Hepatocyte (in vitro differentiated cells): ENCODE measurements around the gene PGLYRP1.

ENCODE experiments used
- EZH2phosphoT487 ChIP-seq: fragments of 200-600 bp; sonication (generic); IDR thresholded peaks from one replicate; pipeline ENCODE4 v1.6.1; 2018; ENCODE audit warnings: antibody characterized with exemption, mild to moderate bottlenecking, low read depth, moderate library complexity; ENCODE audit not compliant: unreplicated experiment, severe bottlenecking
- TF ChIP-seq, protein P1 (sequence below): fragments of 200-600 bp; sonication (generic); IDR thresholded peaks from 2 replicates; pipeline ENCODE4 v1.5.1; 2016; ENCODE audit warnings: antibody characterized with exemption, mild to moderate bottlenecking; ENCODE audit not compliant: poor library complexity

DNA sequence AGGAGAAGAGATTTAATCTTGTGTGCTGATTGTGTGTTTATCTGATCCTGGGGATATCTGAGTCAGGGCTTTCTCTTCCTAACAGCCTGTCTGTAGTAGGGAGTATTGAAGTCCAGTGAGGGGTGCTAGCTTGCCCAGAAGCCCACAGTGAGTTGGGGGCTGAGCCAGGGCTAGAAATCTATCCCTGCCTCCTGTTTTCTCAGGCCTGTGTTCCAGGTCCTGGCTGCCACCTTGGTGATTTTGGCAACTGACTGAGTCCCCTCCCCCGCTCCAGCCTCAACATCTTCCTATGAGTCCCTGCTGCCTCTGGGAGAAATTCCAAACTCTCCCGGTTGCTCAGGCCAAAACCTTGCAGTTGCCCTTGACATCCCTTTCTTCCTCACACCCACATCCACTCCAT, 41.5 kb downstream of the PGLYRP1 start:
- TF ChIP-seq, protein P1, sequence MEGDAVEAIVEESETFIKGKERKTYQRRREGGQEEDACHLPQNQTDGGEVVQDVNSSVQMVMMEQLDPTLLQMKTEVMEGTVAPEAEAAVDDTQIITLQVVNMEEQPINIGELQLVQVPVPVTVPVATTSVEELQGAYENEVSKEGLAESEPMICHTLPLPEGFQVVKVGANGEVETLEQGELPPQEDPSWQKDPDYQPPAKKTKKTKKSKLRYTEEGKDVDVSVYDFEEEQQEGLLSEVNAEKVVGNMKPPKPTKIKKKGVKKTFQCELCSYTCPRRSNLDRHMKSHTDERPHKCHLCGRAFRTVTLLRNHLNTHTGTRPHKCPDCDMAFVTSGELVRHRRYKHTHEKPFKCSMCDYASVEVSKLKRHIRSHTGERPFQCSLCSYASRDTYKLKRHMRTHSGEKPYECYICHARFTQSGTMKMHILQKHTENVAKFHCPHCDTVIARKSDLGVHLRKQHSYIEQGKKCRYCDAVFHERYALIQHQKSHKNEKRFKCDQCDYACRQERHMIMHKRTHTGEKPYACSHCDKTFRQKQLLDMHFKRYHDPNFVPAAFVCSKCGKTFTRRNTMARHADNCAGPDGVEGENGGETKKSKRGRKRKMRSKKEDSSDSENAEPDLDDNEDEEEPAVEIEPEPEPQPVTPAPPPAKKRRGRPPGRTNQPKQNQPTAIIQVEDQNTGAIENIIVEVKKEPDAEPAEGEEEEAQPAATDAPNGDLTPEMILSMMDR: no peak
- no peak for TF ChIP-seq EZH2phosphoT487
